Measurements from ENCODE around the gene BCHE.

BCHE gene

DNA sequence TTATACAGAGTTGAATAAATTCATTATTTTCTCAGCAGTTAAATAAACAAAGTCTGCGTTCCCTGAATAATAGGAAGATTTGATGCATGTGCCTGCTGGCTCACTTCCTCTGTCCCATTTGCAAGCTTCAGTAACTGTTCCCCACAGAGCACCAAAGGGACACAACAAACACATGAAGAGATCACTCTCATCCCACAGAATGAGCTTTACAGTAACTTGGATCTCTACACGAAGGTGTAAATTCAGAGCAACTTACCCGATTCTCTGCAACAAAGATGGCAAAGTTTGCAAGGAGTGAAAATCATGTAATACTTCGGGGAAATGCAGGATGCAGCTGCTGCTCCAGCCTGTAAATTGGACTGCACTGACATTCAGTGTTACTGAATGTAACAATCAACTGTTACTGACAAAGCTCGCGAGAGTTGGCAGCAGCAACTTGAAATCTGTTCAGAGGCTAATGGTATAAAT is at the start of gene BCHE:
Gene BCHE (minus strand): TSS at position 366 of the 468 bp plus-strand sequence. CDS start 6,390 bp downstream, outside the sequence.
- DNase-seq (ENCODE audit: low read depth in 2 of 3, low spot score in 1 of 3), result no peak

DNA sequence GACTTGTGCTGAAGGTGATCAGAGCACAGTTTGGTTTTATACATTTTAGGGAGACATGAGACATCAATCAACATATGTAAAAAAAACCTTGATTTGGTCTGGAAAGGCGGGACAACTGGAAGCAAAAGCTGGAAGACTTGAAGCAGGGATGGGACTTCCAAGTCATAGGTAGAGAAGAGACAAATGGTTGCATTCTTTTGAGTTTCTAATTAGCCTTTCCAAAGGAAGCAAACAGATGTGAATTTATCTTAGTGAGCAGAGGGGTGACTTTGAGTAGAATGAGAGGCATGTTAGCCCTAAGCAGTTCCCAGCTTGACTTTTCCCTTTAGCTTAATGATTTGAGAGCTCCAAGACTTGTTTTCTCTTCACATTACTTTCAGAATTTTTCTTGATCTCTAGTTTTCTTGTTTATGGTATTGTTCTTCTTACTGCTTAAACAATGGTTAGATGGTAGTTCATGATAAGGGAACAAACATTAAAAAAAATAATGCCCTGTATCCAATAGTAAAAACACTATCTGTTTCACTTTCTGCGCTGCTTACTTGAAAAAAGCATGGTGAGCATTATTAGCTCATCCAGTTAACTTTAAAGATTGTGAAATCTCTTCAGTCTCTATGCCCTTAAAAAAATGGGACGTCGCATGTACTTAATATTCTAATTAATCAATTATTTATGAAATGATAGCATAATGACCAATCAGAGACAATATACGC is 48.5 kb upstream of the BCHE start:
- DNase-seq (ENCODE audit: low read depth in 2 of 3, low spot score in 1 of 3), result no peak

DNA sequence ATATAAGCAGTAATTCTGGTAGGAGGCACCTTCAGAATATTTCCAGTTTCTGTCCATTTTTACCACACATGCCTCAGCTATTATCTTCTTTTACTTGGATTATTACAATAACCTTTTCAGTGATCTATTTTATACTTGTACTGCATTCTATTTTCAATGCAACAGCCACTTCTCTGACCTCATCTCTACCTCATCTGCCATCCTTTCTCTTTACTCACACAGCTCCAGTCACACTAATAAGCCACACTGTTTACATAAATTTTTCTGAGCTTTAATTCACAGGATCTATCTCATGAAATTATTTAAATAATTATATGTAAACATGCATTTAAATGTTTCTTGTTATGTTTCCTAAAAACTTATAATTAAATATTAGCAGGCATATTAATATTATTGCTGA is 47.3 kb upstream of the BCHE start:
- DNase-seq (ENCODE audit: low read depth in 2 of 3, low spot score in 1 of 3), result no peak

DNA sequence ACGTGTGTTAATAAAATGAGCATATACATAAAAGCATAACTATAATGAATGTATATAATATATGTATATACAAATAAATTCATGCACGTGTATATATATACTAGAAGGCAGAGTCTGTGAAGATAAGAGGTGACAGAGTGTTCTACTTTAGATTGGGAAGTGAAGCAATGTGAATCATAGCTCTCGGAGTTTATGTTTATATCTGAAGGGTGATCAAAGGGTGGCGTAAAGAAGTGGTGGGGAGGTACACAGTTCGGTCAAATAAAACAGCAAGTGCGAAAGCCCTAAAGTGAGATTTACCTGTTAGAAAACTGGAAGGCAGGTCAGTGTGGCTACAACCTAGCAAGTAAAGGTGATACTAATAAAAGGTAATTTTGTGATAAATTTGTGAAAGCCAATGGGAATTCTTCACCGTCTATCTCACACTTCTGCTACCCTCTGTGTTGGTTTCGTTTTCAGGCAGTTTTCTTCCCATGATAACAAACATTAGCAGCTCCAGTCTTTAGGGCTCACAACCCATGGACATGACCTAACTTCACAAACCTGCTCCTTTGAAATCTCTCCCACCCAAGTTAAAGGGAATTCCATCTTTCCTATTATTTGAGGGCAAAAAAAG is 46.7 kb upstream of the BCHE start:
- DNase-seq (ENCODE audit: low read depth in 2 of 3, low spot score in 1 of 3), result no peak

DNA sequence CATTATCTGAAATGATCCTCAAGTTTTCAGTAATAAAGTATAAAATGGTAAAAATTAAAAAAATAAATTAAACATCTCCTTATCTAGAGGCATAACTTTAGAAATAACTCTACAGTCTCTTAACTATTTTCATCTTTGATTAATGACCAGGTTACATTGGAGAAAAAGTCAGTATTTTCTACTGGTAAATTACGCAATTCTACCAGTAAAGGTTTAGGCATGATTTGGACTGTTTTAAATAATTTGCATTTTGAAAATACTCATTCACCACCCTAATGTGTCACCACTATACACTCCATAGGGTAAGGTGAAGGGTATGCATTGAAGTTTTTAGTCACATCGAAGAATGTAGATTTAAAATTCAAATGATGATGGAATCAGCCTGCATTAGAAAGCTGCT is 45.9 kb upstream of the BCHE start:
- no peak for DNase-seq (ENCODE audit: low read depth in 2 of 3, low spot score in 1 of 3)

DNA sequence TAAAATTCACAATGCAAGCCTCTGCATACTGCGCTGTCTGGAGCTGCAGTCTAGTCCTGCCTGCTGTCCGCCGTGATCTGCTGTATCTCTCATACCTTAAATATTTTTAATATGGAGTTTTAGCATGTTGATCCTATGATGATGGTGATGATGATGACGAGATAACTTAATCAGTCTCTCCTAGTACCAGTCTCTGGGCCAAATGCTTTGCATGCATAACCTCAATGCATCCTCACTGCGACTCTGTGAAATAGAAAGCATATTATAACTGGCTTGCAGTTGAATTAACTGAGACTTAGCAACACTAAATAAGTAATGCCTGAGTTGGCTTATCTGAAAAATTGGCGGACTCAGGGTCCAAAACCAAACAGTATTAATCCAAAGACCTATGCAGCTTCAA is 38.4 kb upstream of the BCHE start:
- DNase-seq (ENCODE audit: low read depth in 2 of 3, low spot score in 1 of 3), result no peak

DNA sequence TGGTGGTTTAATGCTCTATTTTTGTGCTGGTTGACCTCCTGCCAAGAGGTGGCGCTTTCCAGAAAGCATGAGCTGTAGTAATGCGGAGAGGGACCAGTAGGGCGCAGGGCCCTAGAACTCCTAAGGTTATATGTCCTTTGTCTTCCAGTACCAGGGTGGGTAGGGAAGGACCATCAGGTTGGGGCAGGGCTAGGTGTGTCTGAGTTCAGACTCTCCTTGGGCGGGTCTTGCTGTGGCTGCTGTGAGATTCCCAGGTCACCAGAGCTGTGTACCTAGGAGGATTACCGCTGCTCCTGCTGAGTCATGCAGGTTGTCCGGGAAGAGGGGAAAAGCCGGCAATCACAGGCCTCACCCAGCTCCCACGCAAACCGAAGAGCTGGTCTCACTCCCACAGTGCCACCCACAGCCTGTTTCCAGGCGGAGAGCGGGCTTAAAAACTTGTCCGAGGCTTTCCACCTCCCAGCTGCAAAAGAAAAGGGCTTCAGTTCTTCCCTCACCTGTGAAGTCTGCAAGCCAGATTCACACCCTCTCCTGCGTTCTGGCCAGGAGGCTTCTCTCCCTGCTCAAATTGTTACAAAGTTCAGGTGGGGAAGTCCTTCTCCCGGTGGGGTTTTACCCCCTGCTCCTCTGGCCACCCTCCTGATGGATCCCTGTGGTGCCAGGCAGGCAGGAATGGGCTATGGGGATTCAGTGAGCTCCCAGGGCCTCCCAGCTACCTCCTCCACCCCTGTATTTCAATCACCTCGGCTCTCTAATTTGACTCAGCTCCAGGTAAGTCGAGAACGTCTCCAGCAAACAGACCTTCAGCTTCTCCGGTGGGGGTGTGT is 37.7 kb upstream of the BCHE start:
- no peak for DNase-seq (ENCODE audit: low read depth in 2 of 3, low spot score in 1 of 3)

DNA sequence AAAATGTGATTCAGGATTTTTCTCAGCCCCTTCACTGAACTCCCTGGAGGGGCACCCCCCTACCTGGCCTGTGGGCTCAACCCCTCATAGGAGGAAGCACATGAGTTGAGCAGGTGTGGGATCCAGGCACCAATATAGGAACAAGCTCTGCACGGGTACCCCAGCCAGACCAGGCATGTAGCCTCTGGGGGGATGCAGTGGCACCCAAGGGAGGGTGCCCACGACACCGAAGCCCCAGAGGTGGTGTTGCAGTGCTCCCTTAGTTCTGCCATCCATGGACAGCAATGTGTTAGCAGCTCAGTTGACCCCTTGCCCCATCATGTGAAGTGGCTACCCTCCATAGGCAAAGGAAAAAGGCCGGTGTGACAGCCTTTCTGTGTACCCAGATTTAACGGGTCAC is 30.9 kb upstream of the BCHE start:
- DNase-seq (ENCODE audit: low read depth in 2 of 3, low spot score in 1 of 3), result no peak

DNA sequence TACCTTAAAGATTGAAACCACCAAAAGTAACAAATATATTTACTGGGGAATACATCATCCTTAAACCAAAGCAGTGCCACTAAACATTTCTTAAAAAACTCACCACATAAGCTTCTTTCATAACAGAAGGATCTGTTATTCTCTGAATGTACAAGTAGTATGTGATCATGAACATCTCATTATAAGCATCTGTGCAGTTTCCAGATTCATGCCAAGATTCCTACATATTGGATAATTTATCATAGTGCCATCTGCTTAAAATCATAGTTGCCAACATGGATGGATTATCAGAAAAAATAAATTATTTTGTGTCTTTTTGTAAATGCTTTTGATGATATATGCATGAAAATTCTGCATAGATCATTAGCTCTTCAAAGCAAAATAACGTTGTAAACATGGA is 21.8 kb upstream of the BCHE start:
- DNase-seq (ENCODE audit: low read depth in 2 of 3, low spot score in 1 of 3), result no peak

DNA sequence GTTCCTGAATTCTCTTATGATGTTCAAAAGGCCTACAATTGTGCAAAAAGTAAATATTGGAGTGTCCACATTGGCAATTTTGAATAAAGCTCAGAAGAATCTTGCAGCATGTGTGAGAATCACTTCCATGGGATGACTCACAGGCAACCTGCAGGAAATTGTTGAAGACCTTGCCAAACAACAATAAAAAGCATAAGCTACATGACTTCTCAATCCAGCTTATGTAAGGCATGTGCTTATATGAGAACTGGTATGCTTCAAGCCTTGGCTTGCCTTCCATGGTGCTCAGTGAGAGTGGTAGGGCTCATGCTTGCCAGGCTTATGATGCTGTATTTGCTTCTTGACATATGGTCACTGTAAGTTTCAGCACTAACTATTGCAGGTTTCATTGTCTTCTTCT is 18.4 kb upstream of the BCHE start:
- DNase-seq (ENCODE audit: low read depth in 2 of 3, low spot score in 1 of 3), result no peak

DNA sequence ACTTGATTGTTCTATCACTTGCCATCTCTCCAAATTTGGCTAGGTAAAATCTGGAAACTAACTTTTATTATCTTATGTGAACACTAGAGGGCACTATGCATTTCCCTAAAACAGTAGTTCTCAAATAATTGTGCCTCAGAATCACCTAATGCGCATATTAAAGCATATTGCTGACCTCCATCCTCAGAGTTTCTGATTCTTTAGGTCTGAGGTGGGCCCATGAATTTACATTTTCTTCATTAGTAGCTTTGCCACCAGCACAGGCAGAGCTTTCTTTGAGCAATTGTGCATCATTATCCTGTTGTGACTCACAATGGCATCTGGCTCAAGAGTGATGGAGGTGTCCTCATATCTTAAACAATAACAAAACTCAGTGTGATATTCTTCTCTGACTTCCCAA is 17.5 kb upstream of the BCHE start:
- DNase-seq (ENCODE audit: low read depth in 2 of 3, low spot score in 1 of 3), result no peak

DNA sequence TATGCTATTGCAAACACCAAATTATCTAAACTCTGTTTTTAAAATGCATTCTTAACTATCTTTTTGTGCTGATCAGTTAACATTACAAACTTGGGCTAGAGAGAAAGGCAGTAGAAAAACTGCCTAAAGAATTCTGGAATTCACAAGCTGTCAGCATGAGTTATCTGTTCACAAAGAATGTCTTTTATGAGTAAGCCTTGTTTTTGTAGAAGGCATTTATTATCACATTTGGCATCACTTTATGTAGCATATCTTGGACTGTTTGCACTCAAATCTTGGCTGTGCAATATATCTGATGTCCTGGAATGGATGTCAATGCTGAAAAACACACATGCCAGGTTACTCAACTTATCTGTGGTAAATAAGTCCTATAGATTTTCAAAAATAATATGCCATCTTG is 15.5 kb upstream of the BCHE start:
- DNase-seq (ENCODE audit: low read depth in 2 of 3, low spot score in 1 of 3), result no peak

DNA sequence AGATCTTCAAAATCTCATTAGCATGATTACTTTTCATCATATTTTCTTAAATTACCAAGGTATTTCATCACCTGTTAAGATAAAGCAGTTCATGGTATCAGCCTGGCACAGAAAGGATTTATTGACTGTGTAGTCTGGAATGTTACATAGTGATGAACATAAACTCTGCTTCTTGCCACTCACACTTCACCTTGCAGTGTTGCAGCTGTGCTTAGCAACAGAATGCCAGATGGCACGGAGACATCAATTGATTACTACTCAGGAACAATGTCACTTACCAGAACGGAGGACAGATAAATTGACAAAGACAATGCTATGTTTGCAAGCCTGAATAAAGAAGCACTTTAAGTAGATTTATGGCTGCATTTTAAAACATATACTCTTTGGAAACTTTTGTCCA is 15.0 kb upstream of the BCHE start:
- no peak for DNase-seq (ENCODE audit: low read depth in 2 of 3, low spot score in 1 of 3)

DNA sequence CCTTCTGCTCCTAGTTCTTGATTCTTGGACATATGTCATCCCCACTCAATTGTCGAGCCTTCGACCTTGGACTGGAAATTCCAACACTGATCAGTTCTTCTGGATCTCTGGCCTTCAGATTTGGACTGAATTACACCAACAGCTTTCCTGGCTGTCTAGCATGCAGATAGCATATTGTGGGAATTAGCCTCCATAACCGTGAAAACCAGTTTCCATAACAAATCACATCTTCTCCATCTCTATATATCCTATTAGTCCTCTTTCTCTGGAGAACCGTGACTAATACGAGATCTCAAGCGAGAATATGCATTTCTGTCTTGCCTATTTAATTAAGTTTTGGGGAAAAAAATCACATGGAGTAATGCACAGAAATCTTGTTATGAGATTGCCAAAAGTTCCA is 8.8 kb upstream of the BCHE start:
- DNase-seq (ENCODE audit: low read depth in 2 of 3, low spot score in 1 of 3), result no peak

DNA sequence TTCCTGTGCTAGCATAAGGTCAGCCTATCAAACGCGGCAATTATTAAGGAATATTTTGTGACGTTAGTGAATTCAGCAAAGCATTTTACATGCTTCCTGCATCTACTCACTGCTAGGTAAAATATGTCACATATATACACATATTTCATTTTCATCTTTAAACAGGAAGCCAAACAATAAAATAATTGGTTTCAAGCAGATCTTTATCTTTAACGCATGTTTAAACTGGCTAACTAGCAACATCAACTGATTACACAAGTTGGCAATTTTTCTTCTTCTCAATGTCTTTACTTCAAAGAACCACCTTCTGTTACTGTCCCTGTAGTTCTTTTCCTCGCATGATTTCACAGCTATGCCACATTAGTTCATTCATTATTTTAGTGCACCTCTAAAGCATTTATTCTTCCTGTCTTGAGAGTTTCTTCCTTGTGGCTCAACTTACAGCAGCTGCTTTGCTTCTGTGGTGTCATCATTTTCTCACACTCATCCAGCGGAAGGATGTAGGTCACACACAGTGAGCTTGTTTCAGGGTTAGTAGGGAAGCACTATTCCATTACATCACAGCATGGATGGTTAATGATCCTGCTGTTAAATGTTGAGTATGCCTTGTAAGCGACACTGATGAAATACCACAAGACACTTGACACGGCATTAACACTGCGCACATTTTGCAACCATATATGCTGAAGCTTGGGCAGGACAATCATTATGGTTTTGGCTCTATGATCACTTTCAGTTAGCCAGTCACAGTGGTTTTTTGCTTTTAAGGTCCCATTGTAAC is 2.3 kb upstream of the BCHE start:
- DNase-seq (ENCODE audit: low read depth in 2 of 3, low spot score in 1 of 3), result no peak

DNA sequence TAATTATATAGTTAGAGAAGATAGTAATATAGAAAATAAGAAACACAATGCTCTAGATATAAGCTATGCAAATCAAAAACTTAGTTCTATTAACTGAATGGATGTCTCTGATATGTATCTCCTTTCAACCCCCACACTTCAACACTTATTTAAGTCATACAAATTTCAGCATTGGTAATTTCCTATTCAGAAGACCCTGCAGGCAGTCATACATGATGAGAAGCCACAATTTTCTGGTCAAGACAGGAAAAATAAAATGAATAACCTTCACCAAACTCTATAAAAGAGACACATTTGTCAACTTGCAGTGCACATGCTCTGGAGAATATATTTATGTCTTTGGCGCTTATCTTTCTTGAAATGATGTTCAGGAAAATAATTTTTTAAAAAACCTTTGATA is 578 bp upstream of the BCHE start:
- no peak for DNase-seq (ENCODE audit: low read depth in 2 of 3, low spot score in 1 of 3)

DNA sequence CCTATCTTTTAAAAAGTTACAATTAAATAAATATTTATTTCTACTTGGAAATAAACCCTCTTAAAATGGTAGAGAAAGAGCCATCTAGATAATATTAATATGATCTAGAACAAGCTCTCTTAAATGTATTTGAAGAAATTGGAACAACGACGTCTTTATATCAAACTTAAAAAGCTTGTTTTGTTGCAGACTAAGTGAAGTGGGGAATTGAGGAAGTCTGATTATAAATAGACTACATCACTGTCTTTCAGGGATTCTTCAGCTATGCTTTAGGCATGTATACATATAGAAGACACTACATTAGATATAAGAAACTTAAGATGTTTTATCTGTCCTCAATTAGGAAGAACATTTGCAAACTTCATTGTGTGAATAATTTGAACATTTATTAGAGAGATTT is 1.8 kb downstream of the BCHE start:
- no peak for DNase-seq (ENCODE audit: low read depth in 2 of 3, low spot score in 1 of 3)

DNA sequence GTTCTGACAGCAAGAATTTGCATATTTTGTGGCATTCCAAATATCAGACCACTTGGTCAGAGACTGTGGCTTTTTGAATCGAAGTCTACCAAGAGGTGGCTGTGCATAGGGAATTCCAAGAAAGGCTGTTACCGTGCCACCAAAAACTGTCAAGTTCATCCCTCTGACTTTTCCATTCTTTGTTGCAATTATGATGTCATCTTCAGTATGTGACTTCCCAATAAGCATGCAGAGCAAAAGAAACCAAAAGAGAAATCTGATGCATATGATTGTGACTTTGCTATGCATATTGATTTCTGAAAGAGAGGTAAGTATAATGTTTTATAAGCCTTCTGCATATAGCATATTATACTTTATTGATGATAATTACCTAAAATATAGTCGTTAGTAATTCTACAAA is 6.5 kb downstream of the BCHE start:
- no peak for DNase-seq (ENCODE audit: low read depth in 2 of 3, low spot score in 1 of 3)

DNA sequence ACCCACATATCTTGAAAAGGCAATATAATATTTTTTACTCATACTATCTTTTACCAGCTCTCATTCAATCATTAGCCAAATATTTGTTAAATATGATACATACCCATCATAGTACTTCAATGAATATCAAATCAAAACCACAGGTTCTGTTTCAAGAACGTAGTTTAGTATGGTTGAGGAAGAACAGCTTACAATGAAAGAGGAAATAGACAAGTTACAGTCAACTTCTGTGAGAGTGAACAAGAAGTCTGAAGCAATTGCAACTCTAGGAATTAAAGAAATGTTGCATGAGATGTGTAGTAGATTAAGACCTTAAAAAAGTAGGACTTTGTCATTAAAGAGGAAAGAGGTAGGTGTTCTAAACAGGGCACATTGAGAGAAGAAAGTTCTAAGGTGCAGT is 9.3 kb downstream of the BCHE start:
- DNase-seq (ENCODE audit: low read depth in 2 of 3, low spot score in 1 of 3), result no peak

DNA sequence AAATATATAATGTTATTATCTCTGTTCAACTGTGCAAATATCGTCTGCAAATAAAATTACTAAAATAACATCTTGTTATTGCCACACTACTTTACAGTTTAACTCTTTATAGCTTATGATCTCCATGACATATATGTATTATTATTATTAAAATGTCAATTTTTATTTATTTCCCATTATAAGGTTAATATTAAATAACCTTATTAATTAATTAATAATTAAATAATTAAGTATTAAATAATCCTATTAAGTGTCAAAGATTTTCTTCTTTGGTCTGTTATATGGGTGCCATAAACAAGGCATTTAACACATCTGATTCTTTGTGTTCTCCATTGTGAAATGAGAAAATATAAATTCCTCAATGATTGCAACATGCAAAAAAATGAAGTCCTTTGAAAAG is 10.0 kb downstream of the BCHE start:
- DNase-seq (ENCODE audit: low read depth in 2 of 3, low spot score in 1 of 3), result no peak

DNA sequence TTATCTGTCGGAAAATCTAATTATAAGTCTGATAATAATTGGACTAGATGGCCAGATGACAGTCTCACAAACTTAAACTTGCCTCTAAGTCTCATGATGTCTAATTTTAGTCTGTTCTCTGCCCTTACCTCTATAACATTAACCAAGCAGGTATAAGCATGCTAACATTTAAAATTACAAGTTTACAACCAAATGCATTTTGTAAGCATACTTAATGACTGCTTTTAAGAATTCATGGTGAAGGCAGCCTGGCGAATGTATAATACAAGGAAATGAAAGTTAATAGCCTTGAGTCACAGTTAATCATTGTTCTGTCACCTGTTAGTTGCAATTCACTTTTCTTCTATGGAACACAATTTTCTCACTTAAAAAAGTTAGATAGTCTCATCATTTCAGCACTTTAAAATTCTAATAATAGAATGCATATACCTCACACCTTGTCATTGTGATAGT is 16.5 kb downstream of the BCHE start:
- no peak for DNase-seq (ENCODE audit: low read depth in 2 of 3, low spot score in 1 of 3)
